Measurements from ENCODE around the gene PAX7.

- TF ChIP-seq CHD1 (IDR thresholded peaks at IDR 0.05; ENCODE audit: low read depth, low read length) (no peak), CEBPB (IDR thresholded peaks at IDR 0.05; ENCODE audit: low read depth, low read length) (no peak), POLR2A (IDR thresholded peaks at IDR 0.05; ENCODE audit: low read depth, low read length) (no peak), CTCF (conservative IDR thresholded peaks at IDR 0.05; ENCODE audit: low read depth, low read length) (no peak), USF2 (IDR thresholded peaks at IDR 0.05; ENCODE audit: low read depth, low read length) (no peak), MAFK (IDR thresholded peaks at IDR 0.05; ENCODE audit: low read depth, low read length) (no peak), MAZ (IDR thresholded peaks at IDR 0.05; ENCODE audit: borderline replicate concordance, low read depth, low read length) (no peak), RAD21 (IDR thresholded peaks at IDR 0.05; ENCODE audit: low read length) (no peak), MXI1 (IDR thresholded peaks at IDR 0.05; ENCODE audit: borderline replicate concordance, low read depth, low read length) (no peak), BHLHE40 (IDR thresholded peaks at IDR 0.05; ENCODE audit: low read depth, low read length) (no peak), SMC3 (IDR thresholded peaks at IDR 0.05; ENCODE audit: low read depth, low read length) (no peak), RFX5 (IDR thresholded peaks at IDR 0.05; ENCODE audit: low read depth, low read length) (no peak), RCOR1 (IDR thresholded peaks at IDR 0.05; ENCODE audit: insufficient replicate concordance, low read length) (no peak)
Observed at GRCh38 chr1:18607289-18607760, 23.3 kb upstream of the PAX7 start.

Data from IMR-90 (cell line).